Mucosa of descending colon (tissue), 3 donors: ENCODE measurements around the gene GSC2. TPM values are rescaled to one million over a fixed set of nuclear protein-coding genes. Genes with fewer than 3 reads are reported as not detected.
A peak's percentile ranks its signal among the peaks of the same experiment; 100 is the strongest.

Source experiments
- ATAC-seq: fragments of 200-7000 bp; cut with Tn5 transposase; one replicate; pipeline ENCODE4 v1.9.1; 2020; ENCODE audit warnings: mild to moderate bottlenecking, moderate library complexity
- DNase-seq, 3 donors: peaks; one replicate each; pipeline ENCODE4 v3.0.0-alpha.2; 2020
- H3K36me3 ChIP-seq: fragments of 200-600 bp; one replicate; pipeline ENCODE4 v1.8.0; 2021; ENCODE audit warnings: low read depth, mild to moderate bottlenecking
- H3K4me1 ChIP-seq: fragments of 200-600 bp; one replicate; pipeline ENCODE4 v1.8.0; 2021; ENCODE audit warnings: low read depth, mild to moderate bottlenecking
- H3K4me3 ChIP-seq: fragments of 200-600 bp; one replicate; pipeline ENCODE4 v1.8.0; 2021; ENCODE audit warnings: mild to moderate bottlenecking
- H3K9me3 ChIP-seq: fragments of 200-600 bp; one replicate; pipeline ENCODE4 v1.8.0; 2021; ENCODE audit warnings: mild to moderate bottlenecking
- intact Hi-C, 2 donors: fragments of 100-400 bp; cut with DNase I in 1 of 2; cut with micrococcal nuclease in 1 of 2; formaldehyde crosslinking; loops; one replicate each; pipeline versions ENCODE4 v1.11.0 to v1.11.1; 2022; cut with DNase I, micrococcal nuclease
- total RNA-seq, 3 donors: library from RNA; stranded (reverse); fragmentation: NEBNext Ultra II Directional in 2 of 3; extraction: Animal tissue kit (Norgen Biotek cat#: 25700) in 2 of 3; gene quantifications; one replicate each; pipeline versions ENCODE4 v1.2.1 to v1.2.4, GENCODE V29; 2021 to 2023
- TF ChIP-seq, protein P1 (sequence below): fragments of 200-600 bp; IDR thresholded peaks from one replicate; pipeline ENCODE4 v1.8.0; 2022; ENCODE audit warnings: antibody characterized with exemption, mild to moderate bottlenecking
- donor health status: DM: no; HTN: no; CAD: no; lungs with moderate emphysema.
- donor health status: DM: no; HTN: no; CAD: no.
- donor health status: DM: no; HTN: yes; CAD: no.

The GSC2 gene
- total RNA-seq, 3 donors from 2014 or later = not detected

DNA sequence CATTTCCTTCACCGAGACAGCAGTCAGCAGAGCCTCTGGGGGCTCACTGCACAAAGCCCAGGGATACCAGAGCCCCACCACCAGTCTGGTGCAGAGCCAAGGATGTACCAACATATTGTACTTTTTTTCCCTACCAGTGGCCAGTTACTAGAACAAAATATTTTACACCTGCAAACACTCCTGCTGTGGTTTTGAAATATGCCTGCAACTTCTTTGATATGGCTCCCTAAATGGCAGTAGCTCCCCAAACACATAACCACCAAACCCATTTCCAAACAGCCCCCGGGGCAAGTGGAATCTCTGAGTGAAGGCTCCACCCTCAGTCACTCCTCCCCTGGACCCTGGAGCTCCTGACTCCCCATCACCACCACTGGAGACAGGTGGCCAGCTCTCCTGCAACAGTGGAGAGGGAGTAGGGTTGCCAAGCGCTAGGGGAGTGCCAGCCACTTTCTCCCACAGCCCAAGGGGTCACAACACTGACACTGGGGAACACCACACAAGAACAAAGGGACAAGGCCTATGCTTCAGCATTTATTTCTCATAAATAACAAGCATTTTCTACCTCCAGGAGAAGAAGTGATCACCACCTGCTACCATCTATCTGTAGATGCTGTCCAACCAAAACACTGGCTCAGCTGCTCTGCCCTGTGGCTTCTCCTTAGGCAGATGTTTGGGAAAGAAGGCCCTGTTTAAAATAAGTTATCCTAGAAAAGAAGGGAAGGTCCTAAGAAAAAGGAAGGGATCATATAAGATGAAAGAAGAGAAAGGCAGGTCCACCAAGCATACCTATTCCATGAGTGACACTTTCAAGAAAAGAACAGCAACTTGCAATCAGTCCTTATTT lies 43.0 kb downstream of the GSC2 start:
- intact Hi-C loops = no loop called here
- Histone ChIP-seq H3K4me3 (no peak overlapping the region), H3K36me3 (no peaks in the 10 kb centered on the region), H3K9me3 (no peaks in the 10 kb centered on the region), H3K4me1 (peaks cover 23% of the 10 kb centered on the region)
- TF ChIP-seq, protein P1, sequence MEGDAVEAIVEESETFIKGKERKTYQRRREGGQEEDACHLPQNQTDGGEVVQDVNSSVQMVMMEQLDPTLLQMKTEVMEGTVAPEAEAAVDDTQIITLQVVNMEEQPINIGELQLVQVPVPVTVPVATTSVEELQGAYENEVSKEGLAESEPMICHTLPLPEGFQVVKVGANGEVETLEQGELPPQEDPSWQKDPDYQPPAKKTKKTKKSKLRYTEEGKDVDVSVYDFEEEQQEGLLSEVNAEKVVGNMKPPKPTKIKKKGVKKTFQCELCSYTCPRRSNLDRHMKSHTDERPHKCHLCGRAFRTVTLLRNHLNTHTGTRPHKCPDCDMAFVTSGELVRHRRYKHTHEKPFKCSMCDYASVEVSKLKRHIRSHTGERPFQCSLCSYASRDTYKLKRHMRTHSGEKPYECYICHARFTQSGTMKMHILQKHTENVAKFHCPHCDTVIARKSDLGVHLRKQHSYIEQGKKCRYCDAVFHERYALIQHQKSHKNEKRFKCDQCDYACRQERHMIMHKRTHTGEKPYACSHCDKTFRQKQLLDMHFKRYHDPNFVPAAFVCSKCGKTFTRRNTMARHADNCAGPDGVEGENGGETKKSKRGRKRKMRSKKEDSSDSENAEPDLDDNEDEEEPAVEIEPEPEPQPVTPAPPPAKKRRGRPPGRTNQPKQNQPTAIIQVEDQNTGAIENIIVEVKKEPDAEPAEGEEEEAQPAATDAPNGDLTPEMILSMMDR = no peak
- ATAC-seq (no peak), DNase-seq (no peak)

DNA sequence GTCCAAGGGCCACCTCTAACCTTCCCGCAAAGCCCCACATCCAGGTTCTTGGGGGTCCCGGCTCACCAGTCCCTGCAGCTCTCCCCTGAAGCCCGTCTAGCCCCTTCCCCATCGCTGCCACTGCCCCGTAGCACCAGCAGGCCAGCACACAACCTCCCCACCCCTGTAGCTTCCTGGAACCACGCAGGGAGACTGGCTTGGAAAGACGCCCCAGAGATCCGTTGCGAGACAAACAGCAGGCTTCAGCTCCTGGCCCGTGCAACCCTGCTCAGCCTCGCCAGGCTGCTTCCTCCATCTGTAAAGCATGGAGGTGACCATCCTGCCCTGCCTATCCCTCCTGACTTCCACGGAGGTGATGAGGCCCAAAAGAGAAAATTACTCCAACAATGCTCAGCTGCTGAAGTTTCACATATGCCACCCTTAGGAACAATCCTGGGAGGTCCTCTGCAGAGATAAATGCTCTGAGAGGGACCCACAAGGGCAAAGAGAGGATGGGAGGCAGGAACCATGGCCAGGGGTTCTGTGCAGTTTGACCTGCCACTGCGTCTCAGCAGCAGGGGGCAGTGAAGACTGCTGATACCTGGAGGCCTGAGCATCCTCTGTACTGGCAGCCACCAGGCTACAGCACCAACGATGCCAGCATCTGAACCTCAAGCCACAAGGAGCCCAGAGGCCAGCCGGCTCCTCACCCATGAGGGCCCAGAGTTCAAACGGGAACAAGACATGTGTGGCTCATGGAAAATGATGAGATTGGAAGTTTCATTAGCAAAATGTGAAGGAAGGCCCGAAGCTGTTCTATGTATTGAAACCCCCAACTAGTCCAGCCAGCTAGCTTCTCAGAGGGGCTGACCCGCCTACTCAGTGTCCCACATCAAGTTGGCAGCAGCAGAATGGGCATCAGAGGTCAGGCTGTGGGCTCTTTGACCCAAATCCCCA lies 44.0 kb downstream of the GSC2 start:
- DNase-seq (peak in 1 of 3 donors; percentile 27), ATAC-seq (peak; percentile 50)
- H3K36me3 ChIP-seq = no peaks in the 10 kb centered on the region
- no peak overlapping the region for H3K4me3 ChIP-seq
- no peaks in the 10 kb centered on the region for H3K9me3 ChIP-seq
- H3K4me1 ChIP-seq = peaks cover 23% of the 10 kb centered on the region
- TF ChIP-seq, protein P1 = no peak
- intact Hi-C loops = no loop called here

DNA sequence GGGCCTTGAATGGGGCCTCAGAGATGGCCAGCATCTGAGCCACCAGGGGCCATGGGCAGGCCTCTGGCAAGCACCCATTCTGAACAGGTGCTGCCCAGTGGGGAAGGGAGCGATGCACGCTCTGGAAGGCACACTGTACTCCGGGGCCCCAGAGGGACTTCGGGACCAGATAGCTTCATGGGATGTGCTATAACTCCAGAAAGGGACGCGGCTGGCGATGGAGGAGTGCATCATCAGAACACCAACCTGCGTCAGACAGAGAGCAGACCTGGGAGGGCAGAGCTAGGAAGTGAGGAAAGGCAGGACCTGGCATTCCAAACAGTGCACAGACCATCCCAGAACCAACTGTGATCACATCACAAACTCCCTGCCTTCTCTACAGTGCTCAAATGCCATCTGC lies 44.6 kb downstream of the GSC2 start:
- TF ChIP-seq, protein P1 = no peak
- Histone ChIP-seq H3K4me1 (peaks cover 18% of the 10 kb centered on the region), H3K4me3 (no peak overlapping the region), H3K36me3 (no peaks in the 10 kb centered on the region), H3K9me3 (no peaks in the 10 kb centered on the region)
- ATAC-seq (no peak), DNase-seq (no peak)
- intact Hi-C loops = no loop called here

DNA sequence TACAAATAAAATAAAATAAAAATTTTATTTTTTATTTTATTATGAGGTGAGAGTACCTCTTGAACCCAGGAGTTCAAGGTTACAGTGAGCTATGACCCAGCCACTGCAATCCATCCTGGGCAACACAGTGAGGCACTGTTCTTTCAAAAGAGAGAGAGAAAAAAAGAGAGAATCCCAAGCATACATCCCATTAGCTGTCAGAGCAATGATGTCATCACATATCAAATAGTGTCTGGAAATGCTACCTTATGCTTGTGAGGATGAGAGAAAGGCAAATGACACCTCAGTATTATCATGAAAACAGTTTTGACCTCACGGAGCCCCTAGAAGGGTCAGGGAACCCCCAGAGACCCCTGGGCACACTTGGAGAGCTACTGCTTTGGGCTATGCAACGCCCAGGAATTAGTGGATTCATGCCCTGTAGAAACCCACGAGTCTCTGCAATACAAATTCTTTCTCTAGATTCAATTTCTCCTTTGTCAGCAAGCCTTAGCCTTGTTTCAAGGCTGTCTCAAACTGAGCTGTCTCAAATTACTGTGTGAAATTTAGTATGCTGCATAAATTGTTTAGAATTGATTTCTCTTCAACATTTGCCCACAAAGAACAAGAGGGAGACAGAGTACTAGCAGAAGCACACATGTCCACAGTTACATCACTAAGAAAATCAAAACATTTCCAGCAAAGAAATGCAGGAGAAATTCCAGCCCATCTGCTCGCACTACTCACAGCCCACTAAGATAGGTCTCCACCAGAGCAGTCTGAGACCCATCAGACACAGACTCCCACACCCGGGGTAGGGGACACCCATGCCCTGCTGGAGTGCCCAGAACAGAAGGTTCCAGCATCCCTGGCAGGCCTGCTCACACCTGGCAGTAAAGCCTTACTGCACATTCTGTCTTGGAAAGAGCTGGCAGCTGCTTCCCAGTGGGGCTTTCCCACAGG lies 45.9 kb downstream of the GSC2 start:
- ATAC-seq = no peak

More for the DNA sequence above, 45.9 kb downstream of the GSC2 start:
- TF ChIP-seq, protein P1 = no peak
- intact Hi-C loops = no loop called here
- Histone ChIP-seq H3K4me1 (peaks cover 5% of the 10 kb centered on the region), H3K9me3 (no peaks in the 10 kb centered on the region), H3K36me3 (no peaks in the 10 kb centered on the region), H3K4me3 (no peak overlapping the region)
- DNase-seq = no peak
